Measurements from ENCODE around the gene WFS1.

GRCh38 chr4:6301732-6302442 lies 32.2 kb downstream of the WFS1 start:
- TF ChIP-seq POLR2A (IDR thresholded peaks at IDR 0.05; ENCODE audit: borderline replicate concordance, extremely low read depth, insufficient read depth, insufficient read length) (no peak), ZBTB33 (IDR thresholded peaks at IDR 0.05; ENCODE audit: extremely low read depth, insufficient replicate concordance, low read length) (no peak), SP1 (IDR thresholded peaks at IDR 0.05; ENCODE audit: low read depth) (no peak), SRF (IDR thresholded peaks at IDR 0.05; ENCODE audit: low read depth) (no peak), FOSL1 (IDR thresholded peaks at IDR 0.05; ENCODE audit: low read depth) (no peak), POLR2AphosphoS5 (IDR thresholded peaks at IDR 0.05; ENCODE audit: low read depth, low read length) (no peak), ATF3 (IDR thresholded peaks at IDR 0.05) (no peak), SIN3A (IDR thresholded peaks at IDR 0.05; ENCODE audit: low read depth) (no peak), TCF7L2 (IDR thresholded peaks at IDR 0.05; ENCODE audit: borderline replicate concordance, extremely low read depth, insufficient read depth, insufficient read length) (no peak), EZH2phosphoT487 (IDR thresholded peaks at IDR 0.05; ENCODE audit: borderline replicate concordance) (no peak), JUND (IDR thresholded peaks at IDR 0.05) (no peak)
- TF ChIP-seq, protein P1, sequence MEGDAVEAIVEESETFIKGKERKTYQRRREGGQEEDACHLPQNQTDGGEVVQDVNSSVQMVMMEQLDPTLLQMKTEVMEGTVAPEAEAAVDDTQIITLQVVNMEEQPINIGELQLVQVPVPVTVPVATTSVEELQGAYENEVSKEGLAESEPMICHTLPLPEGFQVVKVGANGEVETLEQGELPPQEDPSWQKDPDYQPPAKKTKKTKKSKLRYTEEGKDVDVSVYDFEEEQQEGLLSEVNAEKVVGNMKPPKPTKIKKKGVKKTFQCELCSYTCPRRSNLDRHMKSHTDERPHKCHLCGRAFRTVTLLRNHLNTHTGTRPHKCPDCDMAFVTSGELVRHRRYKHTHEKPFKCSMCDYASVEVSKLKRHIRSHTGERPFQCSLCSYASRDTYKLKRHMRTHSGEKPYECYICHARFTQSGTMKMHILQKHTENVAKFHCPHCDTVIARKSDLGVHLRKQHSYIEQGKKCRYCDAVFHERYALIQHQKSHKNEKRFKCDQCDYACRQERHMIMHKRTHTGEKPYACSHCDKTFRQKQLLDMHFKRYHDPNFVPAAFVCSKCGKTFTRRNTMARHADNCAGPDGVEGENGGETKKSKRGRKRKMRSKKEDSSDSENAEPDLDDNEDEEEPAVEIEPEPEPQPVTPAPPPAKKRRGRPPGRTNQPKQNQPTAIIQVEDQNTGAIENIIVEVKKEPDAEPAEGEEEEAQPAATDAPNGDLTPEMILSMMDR (IDR thresholded peaks at IDR 0.05 in 2 of 3, conservative IDR thresholded peaks at IDR 0.05 in 1 of 3; ENCODE audit: borderline replicate concordance in 1 of 3, insufficient read depth in 1 of 3, low read depth in 2 of 3, low read length in 2 of 3), result no peak
- TF ChIP-seq, protein P2, sequence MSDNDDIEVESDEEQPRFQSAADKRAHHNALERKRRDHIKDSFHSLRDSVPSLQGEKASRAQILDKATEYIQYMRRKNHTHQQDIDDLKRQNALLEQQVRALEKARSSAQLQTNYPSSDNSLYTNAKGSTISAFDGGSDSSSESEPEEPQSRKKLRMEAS (IDR thresholded peaks at IDR 0.05), result no peak
- TF ChIP-seq, protein P3, sequence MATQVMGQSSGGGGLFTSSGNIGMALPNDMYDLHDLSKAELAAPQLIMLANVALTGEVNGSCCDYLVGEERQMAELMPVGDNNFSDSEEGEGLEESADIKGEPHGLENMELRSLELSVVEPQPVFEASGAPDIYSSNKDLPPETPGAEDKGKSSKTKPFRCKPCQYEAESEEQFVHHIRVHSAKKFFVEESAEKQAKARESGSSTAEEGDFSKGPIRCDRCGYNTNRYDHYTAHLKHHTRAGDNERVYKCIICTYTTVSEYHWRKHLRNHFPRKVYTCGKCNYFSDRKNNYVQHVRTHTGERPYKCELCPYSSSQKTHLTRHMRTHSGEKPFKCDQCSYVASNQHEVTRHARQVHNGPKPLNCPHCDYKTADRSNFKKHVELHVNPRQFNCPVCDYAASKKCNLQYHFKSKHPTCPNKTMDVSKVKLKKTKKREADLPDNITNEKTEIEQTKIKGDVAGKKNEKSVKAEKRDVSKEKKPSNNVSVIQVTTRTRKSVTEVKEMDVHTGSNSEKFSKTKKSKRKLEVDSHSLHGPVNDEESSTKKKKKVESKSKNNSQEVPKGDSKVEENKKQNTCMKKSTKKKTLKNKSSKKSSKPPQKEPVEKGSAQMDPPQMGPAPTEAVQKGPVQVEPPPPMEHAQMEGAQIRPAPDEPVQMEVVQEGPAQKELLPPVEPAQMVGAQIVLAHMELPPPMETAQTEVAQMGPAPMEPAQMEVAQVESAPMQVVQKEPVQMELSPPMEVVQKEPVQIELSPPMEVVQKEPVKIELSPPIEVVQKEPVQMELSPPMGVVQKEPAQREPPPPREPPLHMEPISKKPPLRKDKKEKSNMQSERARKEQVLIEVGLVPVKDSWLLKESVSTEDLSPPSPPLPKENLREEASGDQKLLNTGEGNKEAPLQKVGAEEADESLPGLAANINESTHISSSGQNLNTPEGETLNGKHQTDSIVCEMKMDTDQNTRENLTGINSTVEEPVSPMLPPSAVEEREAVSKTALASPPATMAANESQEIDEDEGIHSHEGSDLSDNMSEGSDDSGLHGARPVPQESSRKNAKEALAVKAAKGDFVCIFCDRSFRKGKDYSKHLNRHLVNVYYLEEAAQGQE (IDR thresholded peaks at IDR 0.05; ENCODE audit: low read depth), result no peak

Measured in HCT116 (cell line).